ENCODE results near the gene PCDH15.

The PCDH15 gene

DNA sequence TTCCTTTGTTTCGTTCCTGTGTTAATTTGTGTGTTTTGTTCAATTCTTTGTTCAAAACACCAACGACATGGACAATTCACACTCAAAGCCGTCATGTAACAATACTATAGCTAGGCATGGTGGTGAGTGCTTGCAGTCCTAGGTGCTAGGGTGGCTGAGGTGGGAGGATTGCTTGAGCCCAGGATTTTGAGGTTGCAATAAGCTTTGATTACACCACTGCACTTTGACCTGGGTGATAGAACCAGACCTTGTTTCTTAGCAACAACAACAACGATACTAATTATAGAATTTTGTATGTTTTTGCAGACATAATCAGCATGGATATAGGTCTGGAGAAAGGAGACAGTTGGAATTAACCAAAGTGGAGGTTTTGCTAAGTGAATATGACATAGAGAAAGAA, 936.2 kb downstream of the PCDH15 start:
- peak; percentile 35 for FAIRE-seq
- DNase-seq (ENCODE audit: low spot score): no peak

GRCh38 chr10:53852450-53853175, 948.4 kb downstream of the PCDH15 start:
- no peak for DNase-seq (ENCODE audit: low spot score)
- FAIRE-seq: no peak

DNA sequence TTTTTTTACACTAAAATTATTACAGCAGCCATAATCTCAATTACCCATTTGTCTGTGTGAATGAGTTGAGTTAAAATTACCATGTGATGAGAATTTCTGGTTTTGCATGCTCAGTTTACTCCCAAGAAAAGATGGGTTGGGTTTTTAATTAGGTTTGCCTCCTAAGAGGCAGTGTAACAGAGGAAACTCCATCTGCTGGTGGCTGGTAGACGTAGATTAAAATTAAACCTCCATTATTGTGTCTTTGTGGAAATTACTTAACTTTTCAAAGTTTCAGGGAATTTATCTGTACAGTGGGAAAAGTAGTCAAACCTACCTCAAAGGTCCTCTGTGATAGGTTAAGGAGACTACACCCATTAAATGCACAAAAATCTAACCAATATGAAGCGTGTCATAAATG, 954.2 kb downstream of the PCDH15 start:
- DNase-seq (ENCODE audit: low spot score) (no peak), FAIRE-seq (no peak)

DNA sequence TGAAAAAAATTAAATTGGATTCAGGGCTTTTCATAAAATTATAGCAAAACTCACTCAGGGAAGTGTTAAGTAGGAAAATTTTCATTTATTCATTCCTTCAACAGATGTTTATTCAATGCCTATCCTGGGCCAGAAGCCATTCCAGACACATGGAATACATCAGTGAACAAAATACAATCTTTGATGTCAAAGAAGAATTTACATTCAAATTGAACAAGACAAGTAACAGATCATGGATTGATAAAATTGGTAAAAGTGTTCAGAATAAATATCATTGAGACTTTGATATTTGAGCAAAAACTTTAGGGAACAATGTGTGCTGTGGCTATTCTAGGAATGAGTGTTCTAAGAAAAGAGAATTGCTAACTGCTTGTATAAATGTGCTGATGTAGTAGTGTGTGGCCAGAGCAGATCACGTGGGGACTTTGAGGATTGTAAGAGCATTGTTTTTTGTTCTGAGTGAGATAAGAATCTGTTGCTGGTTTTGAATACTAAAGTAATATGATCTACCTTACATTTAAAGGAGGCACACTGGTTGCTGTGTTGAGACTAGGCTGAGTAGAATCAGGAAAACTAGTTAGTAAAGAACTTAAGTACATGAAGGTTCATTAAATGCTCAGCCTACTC, 957.2 kb downstream of the PCDH15 start:
- FAIRE-seq (no peak), DNase-seq (ENCODE audit: low spot score) (no peak)

DNA sequence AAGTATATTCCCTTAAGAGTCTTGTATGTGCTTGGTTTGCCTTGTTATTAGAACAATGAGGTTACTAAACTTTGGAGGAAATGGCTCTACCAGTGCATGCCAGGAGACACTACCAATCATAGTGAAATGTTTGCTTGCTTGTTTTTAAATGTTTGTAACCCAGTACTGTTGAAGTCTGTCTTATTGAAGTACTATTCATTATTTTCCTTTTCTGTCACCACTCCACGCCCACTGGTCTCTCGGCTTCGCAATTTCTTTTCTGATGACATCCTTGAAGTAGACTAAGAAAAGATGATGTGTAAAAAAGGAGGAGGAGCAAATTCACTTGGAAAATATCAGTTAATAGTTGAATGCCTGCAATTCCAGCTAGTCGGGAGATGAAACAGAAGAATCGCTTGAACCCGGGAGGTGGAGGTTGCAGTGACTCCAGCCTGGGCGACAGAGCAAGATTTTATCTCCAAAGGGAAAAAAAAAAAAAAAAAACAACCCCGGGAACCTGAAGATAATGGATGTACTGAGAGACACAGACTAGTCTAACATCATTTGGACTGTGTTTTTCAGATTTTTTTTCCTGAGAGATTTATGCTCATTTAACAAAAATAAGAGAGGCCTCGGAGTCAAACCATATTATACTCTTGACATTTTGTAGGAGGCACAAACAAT, 959.4 kb downstream of the PCDH15 start:
- FAIRE-seq (no peak), DNase-seq (ENCODE audit: low spot score) (no peak)

DNA sequence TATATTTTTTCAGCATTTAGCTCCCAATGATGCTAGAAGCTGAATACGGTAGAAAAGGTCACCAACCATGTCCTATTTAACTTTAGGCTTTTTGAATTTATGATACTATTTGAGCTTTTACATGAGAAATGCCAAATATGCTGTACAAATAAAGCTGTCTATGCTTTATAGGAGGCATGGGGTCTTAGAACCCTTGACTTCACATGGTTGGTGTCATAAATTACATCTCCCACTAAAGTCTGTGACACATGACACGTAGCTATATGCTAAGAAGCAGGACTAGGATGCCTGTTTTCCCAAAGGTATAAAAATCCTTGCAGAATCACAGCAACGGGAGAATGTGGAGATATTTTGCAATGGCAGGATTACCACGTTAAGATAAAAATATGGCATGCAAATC, 960.4 kb downstream of the PCDH15 start:
- no peak for FAIRE-seq
- DNase-seq (ENCODE audit: low spot score): no peak

- FAIRE-seq (no peak), DNase-seq (ENCODE audit: low spot score) (no peak)
These were observed 961.5 kb downstream of the PCDH15 start for GRCh38 chr10:53839440-53840039.

DNA sequence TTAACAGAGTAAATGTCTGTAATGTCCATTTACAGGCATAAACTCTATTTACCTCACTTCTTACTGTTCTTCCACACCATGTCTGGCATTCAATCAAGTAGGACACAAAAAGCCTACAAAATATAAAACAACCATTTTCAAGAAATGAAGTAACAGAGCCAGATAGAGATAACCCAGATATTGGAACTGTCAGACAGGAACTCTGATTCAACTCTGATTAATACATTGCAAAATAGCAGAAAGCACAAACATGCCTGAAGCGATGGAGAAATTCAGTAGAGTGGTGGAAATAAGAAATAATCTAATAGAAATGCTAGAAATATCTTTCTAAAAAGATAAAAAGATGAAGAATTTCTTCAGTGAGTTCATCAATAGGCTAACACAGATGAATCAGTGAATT, 964.4 kb downstream of the PCDH15 start:
- FAIRE-seq (no peak), DNase-seq (ENCODE audit: low spot score) (no peak)

- DNase-seq (ENCODE audit: low spot score) (no peak), FAIRE-seq (peak; percentile 62)
These were observed 967.1 kb downstream of the PCDH15 start for GRCh38 chr10:53833908-53834307.

DNA sequence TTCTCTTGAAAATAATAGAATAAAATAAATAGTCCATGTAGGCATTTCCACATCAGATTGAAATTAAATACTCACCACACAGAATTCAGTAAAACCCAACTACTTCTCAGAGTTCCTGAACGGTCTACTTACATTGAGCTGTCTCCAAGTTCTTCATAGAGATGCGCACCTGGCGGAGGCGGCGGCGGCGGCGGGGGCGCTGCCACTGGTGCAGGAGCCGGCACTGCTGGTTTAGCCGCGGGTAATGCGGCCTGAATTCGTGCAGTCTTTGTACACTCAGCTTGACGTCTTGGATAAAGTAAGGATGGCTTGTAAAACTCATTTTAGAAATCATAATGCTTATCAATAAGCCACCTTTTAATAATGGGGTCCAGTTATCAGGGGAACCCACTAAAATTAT, 973.8 kb downstream of the PCDH15 start:
- FAIRE-seq (no peak), DNase-seq (ENCODE audit: low spot score) (no peak)

GRCh38 chr10:53808677-53809372, 992.2 kb downstream of the PCDH15 start:
- DNase-seq (ENCODE audit: low spot score) (no peak), FAIRE-seq (no peak)

DNA sequence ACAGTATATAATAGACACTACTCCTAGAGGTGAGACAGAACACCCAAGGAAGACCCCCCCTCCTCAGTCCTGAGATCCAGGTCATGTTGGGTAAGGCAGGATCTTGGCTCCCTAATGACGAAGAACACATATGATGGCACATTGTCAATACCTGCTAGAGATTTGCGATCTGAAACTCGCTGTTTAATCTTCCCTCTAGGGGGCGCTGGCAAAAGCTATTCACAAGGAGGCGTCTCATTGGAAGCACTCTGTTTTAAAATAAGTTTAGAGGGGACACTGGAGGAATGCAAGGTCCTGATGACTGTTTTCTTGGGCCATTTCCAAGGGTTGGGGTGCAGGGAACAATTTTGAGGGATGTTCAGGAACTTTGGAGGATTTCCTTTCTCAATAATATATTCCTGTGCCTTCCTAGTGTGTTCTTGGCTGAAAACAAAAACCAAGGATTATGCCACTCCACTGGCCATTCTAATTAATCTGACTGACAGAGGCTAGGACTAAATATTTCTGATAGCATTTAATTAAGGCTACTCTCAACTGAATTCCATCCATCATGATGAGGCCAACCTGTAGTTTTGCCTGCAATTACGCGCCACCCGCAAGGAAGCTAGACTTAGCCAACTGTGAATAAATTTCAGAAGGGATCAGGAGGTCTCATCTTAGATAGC, 1014.7 kb downstream of the PCDH15 start:
- DNase-seq (ENCODE audit: low spot score): no peak
- FAIRE-seq: no peak

GRCh38 chr10:53771701-53772100, 1029.3 kb downstream of the PCDH15 start:
- DNase-seq (ENCODE audit: low spot score) (no peak), FAIRE-seq (no peak)

GRCh38 chr10:53770903-53771302, 1030.1 kb downstream of the PCDH15 start:
- FAIRE-seq: no peak
- no peak for DNase-seq (ENCODE audit: low spot score)

GRCh38 chr10:53765311-53765710, 1035.7 kb downstream of the PCDH15 start:
- DNase-seq (ENCODE audit: low spot score) (peak; percentile 34), FAIRE-seq (no peak)

DNA sequence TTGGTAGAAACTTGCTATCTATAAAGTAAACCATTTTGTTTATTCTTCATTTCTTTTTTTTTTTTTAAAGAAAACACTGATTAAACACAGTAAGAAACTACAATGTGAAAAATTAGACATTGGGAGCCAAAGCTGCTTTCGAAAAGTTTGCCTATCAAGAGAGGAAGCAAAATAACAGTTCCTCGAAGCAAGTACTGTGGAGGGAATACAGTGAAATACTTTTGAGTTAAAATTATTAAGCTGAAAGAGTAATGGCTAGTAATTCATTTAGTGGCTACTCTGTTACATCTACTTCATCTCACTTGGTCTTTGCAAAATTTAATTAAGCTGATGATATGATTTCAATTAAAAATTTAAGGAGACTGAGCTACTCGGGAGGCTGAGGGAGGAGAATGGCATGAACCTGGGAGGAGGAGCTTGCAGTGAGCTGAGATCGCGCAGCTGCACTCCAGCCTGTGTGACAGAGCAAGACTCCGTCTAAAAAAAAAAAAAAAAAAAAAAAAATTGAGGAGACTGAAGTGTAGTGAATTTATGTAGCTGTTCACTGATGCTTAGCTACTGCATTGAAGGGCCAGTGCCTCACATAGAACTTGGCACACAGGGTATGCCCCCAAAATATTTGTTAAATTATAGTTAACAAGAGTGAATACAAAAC, 1046.3 kb downstream of the PCDH15 start:
- no peak for DNase-seq (ENCODE audit: low spot score)
- no peak for FAIRE-seq

Data from urothelium cell line (cell line).